Measurements from ENCODE around the gene CFB.

CFB gene

DNA sequence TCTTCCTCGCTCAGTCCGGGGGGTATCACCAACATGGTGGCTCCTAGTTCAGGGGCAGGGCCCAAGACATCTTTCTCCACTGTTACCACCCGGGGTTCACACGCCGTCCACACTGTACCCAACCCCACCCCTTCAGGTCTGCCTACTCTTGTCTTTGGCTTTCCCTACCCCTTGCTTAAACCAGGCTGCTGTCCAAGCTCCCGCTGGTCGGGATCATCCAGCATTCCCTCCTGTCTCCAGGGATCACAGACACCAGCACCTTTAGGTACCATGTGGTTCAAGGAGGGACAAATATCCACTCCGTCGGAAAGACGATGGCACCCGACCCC is 12.5 kb downstream of the CFB start:
- no peak for TF ChIP-seq FOXP2 (optimal IDR thresholded peaks at IDR 0.05; ENCODE audit: borderline replicate concordance, extremely low read depth, extremely low read length, insufficient read depth)
- no peak for TF ChIP-seq SIN3A (IDR thresholded peaks at IDR 0.05; ENCODE audit: borderline replicate concordance, insufficient read depth, low read length)

GRCh38 chr6:31958741-31959739 is 13.1 kb downstream of the CFB start, which contains the start of the genes NELFE and SKIC2:
Gene NELFE (minus strand): TSS chr6:31958971. CDS start chr6:31958446, 525 bp downstream.
Gene SKIC2 (plus strand): TSS chr6:31959175. CDS start chr6:31959193, 18 bp downstream.
- TF ChIP-seq REST (IDR thresholded peaks at IDR 0.05; ENCODE audit: insufficient read depth in 1 of 2, low read depth in 2 of 2, low read length in 2 of 2) = peak; percentile 26 to 33; a peak in 1 of 4 replicates
- TF ChIP-seq TAF1 (IDR thresholded peaks at IDR 0.05; ENCODE audit: borderline replicate concordance, insufficient read depth, low read length) = peak; percentile 86; the same call in 1 of the 2 replicates
- TF ChIP-seq POLR2AphosphoS5 (IDR thresholded peaks at IDR 0.05; ENCODE audit: low read depth, low read length) = peak; percentile 88
- TF ChIP-seq SIN3A (IDR thresholded peaks at IDR 0.05; ENCODE audit: borderline replicate concordance, insufficient read depth, low read length) = peak; percentile 97; the same call in 1 of the 2 replicates
- TF ChIP-seq FOXP2 (optimal IDR thresholded peaks at IDR 0.05; ENCODE audit: borderline replicate concordance, extremely low read depth, extremely low read length, insufficient read depth) = peak; percentile 92

- TF ChIP-seq SIN3A (IDR thresholded peaks at IDR 0.05; ENCODE audit: borderline replicate concordance, insufficient read depth, low read length) = no peak
- no peak for TF ChIP-seq TAF1 (IDR thresholded peaks at IDR 0.05; ENCODE audit: borderline replicate concordance, insufficient read depth, low read length)
- TF ChIP-seq REST (IDR thresholded peaks at IDR 0.05; ENCODE audit: insufficient read depth in 1 of 2, low read depth in 2 of 2, low read length in 2 of 2) = no peak
- TF ChIP-seq FOXP2 (optimal IDR thresholded peaks at IDR 0.05; ENCODE audit: borderline replicate concordance, extremely low read depth, extremely low read length, insufficient read depth) = no peak
- no peak for TF ChIP-seq POLR2AphosphoS5 (IDR thresholded peaks at IDR 0.05; ENCODE audit: low read depth, low read length)
These were observed 15.7 kb downstream of the CFB start for GRCh38 chr6:31961616-31962015.

DNA sequence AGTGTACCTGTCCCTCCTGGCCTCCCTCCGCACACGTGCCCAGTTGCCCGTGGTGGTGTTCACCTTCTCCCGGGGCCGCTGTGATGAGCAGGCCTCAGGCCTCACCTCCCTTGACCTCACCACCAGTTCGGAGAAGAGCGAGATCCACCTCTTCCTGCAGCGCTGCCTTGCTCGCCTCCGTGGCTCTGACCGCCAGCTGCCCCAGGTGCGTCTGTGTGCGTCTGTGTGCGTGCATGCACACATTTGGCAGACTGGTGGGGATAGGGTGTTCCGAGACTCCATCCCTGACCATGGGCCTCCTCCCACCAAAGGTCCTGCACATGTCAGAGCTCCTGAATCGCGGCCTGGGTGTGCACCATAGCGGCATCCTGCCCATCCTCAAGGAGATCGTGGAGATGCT is 18.0 kb downstream of the CFB start:
- no peak for TF ChIP-seq POLR2AphosphoS5 (IDR thresholded peaks at IDR 0.05; ENCODE audit: low read depth, low read length)
- no peak for TF ChIP-seq REST (IDR thresholded peaks at IDR 0.05; ENCODE audit: insufficient read depth in 1 of 2, low read depth in 2 of 2, low read length in 2 of 2)
- no peak for TF ChIP-seq TAF1 (IDR thresholded peaks at IDR 0.05; ENCODE audit: borderline replicate concordance, insufficient read depth, low read length)
- TF ChIP-seq SIN3A (IDR thresholded peaks at IDR 0.05; ENCODE audit: borderline replicate concordance, insufficient read depth, low read length) = no peak
- no peak for TF ChIP-seq FOXP2 (optimal IDR thresholded peaks at IDR 0.05; ENCODE audit: borderline replicate concordance, extremely low read depth, extremely low read length, insufficient read depth)

DNA sequence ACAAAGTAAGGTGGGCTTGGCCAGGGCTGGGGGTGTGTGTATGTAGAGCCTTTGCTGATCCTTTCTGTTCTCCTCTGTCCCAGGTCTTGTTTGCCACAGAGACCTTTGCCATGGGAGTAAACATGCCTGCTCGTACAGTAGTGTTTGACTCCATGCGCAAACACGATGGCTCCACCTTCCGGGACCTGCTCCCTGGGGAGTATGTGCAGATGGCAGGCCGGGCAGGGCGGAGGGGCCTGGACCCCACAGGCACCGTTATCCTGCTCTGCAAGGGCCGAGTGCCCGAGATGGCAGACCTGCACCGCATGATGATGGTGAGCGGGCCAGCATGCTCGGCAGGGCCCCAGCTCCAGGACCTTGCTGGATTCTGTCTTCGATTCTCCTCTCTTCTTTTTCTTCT is 19.8 kb downstream of the CFB start:
- TF ChIP-seq REST (IDR thresholded peaks at IDR 0.05; ENCODE audit: insufficient read depth in 1 of 2, low read depth in 2 of 2, low read length in 2 of 2) = no peak
- no peak for TF ChIP-seq FOXP2 (optimal IDR thresholded peaks at IDR 0.05; ENCODE audit: borderline replicate concordance, extremely low read depth, extremely low read length, insufficient read depth)
